CD4-positive, alpha-beta T cell treated with Interleukin-15 for 1 hour (primary cell): ENCODE results near the gene CDK5RAP2.
"Not testable (repeated sequence)": the region's sequence is repeated elsewhere in the genome, so short reads cannot be mapped to it uniquely, and the experiment has no call there.

ENCODE experiments used
- DNase-seq: peaks from one replicate; pipeline ENCODE4 v3.0.0-alpha.2; 2020

Gene CDK5RAP2

GRCh38 chr9:120587328-120587727 lies 7.4 kb upstream of the CDK5RAP2 start:
- no peak for DNase-seq

GRCh38 chr9:120583958-120584369 lies 4.0 kb upstream of the CDK5RAP2 start:
- peak; percentile 77 for DNase-seq

- DNase-seq, result no peak
These were observed 572 bp downstream of the CDK5RAP2 start for GRCh38 chr9:120579139-120580050.

- DNase-seq, result no peak
These were observed 5.5 kb downstream of the CDK5RAP2 start for GRCh38 chr9:120574473-120574872.

GRCh38 chr9:120572472-120572871 lies 7.5 kb downstream of the CDK5RAP2 start:
- no peak for DNase-seq

- no peak for DNase-seq
These were observed 8.3 kb downstream of the CDK5RAP2 start for GRCh38 chr9:120571443-120572257.

GRCh38 chr9:120570296-120570695 lies 9.7 kb downstream of the CDK5RAP2 start:
- no peak for DNase-seq

GRCh38 chr9:120569556-120569955 lies 10.4 kb downstream of the CDK5RAP2 start:
- DNase-seq, result no peak

- no peak for DNase-seq
These were observed 11.2 kb downstream of the CDK5RAP2 start for GRCh38 chr9:120568816-120569215.

GRCh38 chr9:120567874-120568273 lies 12.1 kb downstream of the CDK5RAP2 start:
- no peak for DNase-seq

- no peak for DNase-seq
These were observed 12.9 kb downstream of the CDK5RAP2 start for GRCh38 chr9:120567081-120567480.

- DNase-seq, result no peak
These were observed 15.4 kb downstream of the CDK5RAP2 start for GRCh38 chr9:120564589-120564988.

- no peak for DNase-seq
These were observed 17.0 kb downstream of the CDK5RAP2 start for GRCh38 chr9:120562861-120563443.

- no peak for DNase-seq
These were observed 18.3 kb downstream of the CDK5RAP2 start for GRCh38 chr9:120561709-120562108.

GRCh38 chr9:120559546-120559945 lies 20.4 kb downstream of the CDK5RAP2 start:
- no peak for DNase-seq

GRCh38 chr9:120558454-120558853 lies 21.5 kb downstream of the CDK5RAP2 start:
- no peak for DNase-seq

- no peak for DNase-seq
These were observed 22.8 kb downstream of the CDK5RAP2 start for GRCh38 chr9:120557205-120557604.

- no peak for DNase-seq
These were observed 23.2 kb downstream of the CDK5RAP2 start for GRCh38 chr9:120556775-120557174.

- DNase-seq, result no peak
These were observed 24.1 kb downstream of the CDK5RAP2 start for GRCh38 chr9:120555839-120556238.

GRCh38 chr9:120552210-120552704 lies 27.7 kb downstream of the CDK5RAP2 start:
- not testable (repeated sequence) for DNase-seq

- no peak for DNase-seq
These were observed 34.0 kb downstream of the CDK5RAP2 start for GRCh38 chr9:120545701-120546550.

- DNase-seq, result no peak
These were observed 35.5 kb downstream of the CDK5RAP2 start for GRCh38 chr9:120544441-120544840.
